K562 treated with DMSO at 1 percent for 4 hours (cell line): ENCODE results near the gene LPCAT1. TPM values are rescaled to one million over a fixed set of nuclear protein-coding genes. Genes with fewer than 3 reads are reported as not detected.

ENCODE experiments used
- total RNA-seq: library from RNA; unstranded; fragments of 300-600 nt; gene quantifications from 2 replicates; pipeline ENCODE4 v1.2.3, GENCODE V29; 2022; ENCODE audit not compliant: insufficient read depth

Gene LPCAT1
- 15.0 and 16.1 TPM in 2 replicates for total RNA-seq

DNA sequence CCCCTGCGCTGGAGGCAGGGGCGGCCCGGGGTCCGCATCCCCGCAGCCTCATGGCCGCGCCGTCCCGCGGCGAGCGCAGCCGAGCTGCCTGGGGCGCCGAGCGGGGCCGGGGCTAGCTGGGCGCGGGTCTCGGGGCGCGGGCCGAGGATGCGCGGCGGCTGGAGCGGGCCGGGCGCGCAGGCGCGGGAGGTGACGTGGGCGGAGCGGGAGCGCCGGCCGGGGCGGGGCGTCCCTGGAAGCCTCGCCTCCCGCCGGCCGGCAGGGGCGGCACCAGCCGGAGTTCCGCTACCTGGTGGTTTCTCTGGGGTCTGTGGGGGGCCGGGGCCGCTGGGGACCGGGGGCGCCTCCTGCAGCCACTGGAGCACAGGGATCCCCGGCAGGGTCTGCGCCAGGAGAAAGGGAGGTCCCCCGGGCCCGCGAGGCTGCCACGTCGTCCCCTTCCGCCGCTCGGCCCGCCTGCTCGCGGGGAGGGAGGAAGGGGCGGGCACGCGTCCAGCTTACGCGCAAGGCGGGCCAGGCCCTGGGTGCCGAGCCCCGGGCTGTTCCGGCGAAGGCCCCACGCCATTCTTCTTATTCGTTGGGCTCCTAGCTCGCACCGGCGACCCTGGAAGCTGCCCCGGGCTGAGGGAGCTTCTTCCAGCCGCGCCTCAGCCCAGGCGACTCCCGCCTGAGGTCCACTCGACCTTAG is at the start of gene LPCAT1:
TSS of gene LPCAT1 (minus strand) at position 168 of the 688 bp plus-strand sequence. CDS start at position 52, 116 bp downstream.

DNA sequence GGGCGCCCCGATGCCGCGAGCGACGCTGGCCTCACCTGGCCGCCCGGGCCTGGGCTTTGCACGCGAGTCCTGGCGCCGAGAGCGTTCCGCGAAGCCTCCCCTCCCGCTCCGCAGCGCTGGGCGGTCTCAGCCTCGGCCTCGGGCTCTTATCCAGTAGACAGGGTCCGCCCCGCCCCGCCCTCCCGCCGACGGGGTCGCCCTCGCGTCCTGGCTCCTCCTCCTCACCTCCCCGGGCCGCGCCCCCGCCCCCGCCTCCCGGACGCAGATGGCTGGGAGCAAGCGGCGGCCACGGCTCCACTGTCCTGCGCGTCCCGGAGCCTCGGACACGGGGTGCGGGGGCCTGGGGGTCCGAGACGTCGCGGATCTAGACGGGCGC is 78.5 kb downstream of the LPCAT1 start, which contains the start of gene SLC6A3:
TSS of gene SLC6A3 (minus strand) at position 128 of the 376 bp plus-strand sequence. CDS start 2,243 bp downstream, outside the sequence.

Other genes starting within 250 kb of the LPCAT1 start
- 0.18 TPM in 1 of 2 replicates, not detected in the other for gene TERT, start 228.9 kb downstream of the LPCAT1 start, total RNA-seq
- gene CLPTM1L, start 178.9 kb downstream of the LPCAT1 start, total RNA-seq: 106 and 119 TPM in 2 replicates
- not detected in 2 replicates for gene SLC6A3, start 78.5 kb downstream of the LPCAT1 start, total RNA-seq